ENCODE data around the gene ECHDC3.

The ECHDC3 gene, protein sequence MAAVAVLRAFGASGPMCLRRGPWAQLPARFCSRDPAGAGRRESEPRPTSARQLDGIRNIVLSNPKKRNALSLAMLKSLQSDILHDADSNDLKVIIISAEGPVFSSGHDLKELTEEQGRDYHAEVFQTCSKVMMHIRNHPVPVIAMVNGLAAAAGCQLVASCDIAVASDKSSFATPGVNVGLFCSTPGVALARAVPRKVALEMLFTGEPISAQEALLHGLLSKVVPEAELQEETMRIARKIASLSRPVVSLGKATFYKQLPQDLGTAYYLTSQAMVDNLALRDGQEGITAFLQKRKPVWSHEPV

GRCh38 chr10:11742009-11742778, at the start of gene ECHDC3:
Gene ECHDC3, plus strand, starts transcription at chr10:11742382. Its CDS starts 195 bp downstream, at chr10:11742577.
- Histone ChIP-seq H3K27ac (ENCODE audit: low read depth, low read length) (no peak within 1 kb of the TSS), H3K9ac (ENCODE audit: low read length) (no peak within 1 kb of the TSS)

DNA sequence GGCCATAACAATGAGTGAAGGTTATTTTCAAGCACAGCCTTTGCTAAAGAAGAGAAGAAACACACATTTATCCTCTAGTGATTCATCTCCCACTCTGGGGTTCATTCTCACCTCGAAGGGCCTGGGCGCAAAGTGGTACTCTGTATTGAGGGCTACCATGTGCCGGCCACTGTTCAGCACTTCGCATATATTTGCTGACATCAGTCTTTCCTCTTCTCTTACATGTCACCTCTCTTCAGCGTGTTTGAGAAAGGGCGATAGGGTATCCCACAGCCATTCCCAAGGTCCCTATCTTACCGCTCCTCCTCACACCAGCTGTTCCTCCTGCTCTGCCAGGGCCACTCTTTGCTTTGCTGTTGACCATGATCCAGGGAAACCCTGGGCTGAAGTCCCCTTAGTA, 48.8 kb upstream of the ECHDC3 start:
- Histone ChIP-seq H3K9ac (ENCODE audit: low read length) (no peak overlapping the region), H3K4me3 (ENCODE audit: low read depth in 1 of 2, low read length in 2 of 2) (no peak overlapping the region), H3K4me1 (ENCODE audit: insufficient read depth, low read length) (no peaks in the 10 kb centered on the region), H3K36me3 (ENCODE audit: insufficient read depth, low read length) (no peaks in the 10 kb centered on the region), H3K9me3 (ENCODE audit: low read length) (no peaks in the 10 kb centered on the region), H3K27me3 (ENCODE audit: control insufficient read depth in 1 of 2, insufficient read depth in 2 of 2, low read length in 2 of 2) (no peaks in the 10 kb centered on the region), H3K27ac (ENCODE audit: low read depth, low read length) (no peak overlapping the region)

More at GRCh38 chr10:11742009-11742778, at the start of gene ECHDC3:
- H3K9me3 ChIP-seq (ENCODE audit: low read length) = no peaks in the 10 kb centered on the region
- H3K4me1 ChIP-seq (ENCODE audit: insufficient read depth, low read length) = no peaks in the 10 kb centered on the region
- no peaks in the 10 kb centered on the region for H3K36me3 ChIP-seq (ENCODE audit: insufficient read depth, low read length)
- H3K27me3 ChIP-seq (ENCODE audit: control insufficient read depth in 1 of 2, insufficient read depth in 2 of 2, low read length in 2 of 2) = no peaks in the 10 kb centered on the region
- H3K4me3 ChIP-seq (ENCODE audit: low read depth in 1 of 2, low read length in 2 of 2) = peak within 1 kb of the TSS; percentile 56 to 74

- H3K9me3 ChIP-seq (ENCODE audit: low read length) = no peaks in the 10 kb centered on the region
- H3K4me3 ChIP-seq (ENCODE audit: low read depth in 1 of 2, low read length in 2 of 2) = no peak overlapping the region
- H3K36me3 ChIP-seq (ENCODE audit: insufficient read depth, low read length) = no peaks in the 10 kb centered on the region
- no peaks in the 10 kb centered on the region for H3K27me3 ChIP-seq (ENCODE audit: control insufficient read depth in 1 of 2, insufficient read depth in 2 of 2, low read length in 2 of 2)
- no peaks in the 10 kb centered on the region for H3K4me1 ChIP-seq (ENCODE audit: insufficient read depth, low read length)
- H3K9ac ChIP-seq (ENCODE audit: low read length) = no peak overlapping the region
- no peak overlapping the region for H3K27ac ChIP-seq (ENCODE audit: low read depth, low read length)
Measured at GRCh38 chr10:11695779-11696178, 46.4 kb upstream of the ECHDC3 start.

DNA sequence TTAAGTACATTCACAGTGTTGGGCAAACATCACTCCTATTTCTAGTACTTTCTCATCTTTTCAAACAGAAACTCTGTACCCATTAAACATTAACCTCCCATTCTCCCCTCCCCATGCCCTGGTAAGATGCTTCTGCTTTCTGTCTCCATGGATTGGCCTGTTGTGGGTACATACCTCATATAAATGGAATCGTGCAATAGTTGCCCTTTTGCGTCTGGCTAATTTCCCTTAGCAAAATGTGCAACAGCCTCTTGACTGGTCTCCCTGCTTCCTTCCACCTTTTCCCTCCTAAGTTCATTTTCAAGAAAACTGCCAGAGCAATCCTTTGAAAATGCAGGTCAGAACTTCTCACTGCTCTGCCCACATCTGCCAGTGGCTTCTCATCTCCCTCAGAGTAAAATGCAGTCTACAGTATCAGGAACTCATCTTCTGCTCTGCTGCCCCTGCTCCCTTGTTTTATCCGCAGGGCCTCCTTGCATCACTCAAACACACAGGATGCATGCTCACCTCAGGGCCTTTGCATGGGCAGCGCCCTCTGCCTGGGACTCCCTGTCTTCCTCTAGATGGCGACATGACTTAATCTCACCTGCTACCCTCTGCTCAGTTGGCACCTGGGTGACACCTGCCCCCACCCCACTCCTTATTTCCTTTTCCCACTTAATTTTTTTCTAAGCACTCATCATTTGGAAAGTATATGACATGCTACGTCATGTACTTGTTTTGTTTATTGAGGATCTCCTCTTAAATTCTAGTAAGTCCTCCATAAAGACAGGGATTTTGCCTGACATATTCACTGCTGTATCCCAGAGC, 44.3 kb upstream of the ECHDC3 start:
- Histone ChIP-seq H3K27me3 (ENCODE audit: control insufficient read depth in 1 of 2, insufficient read depth in 2 of 2, low read length in 2 of 2) (no peaks in the 10 kb centered on the region), H3K36me3 (ENCODE audit: insufficient read depth, low read length) (no peaks in the 10 kb centered on the region), H3K27ac (ENCODE audit: low read depth, low read length) (no peak overlapping the region), H3K9ac (ENCODE audit: low read length) (no peak overlapping the region), H3K9me3 (ENCODE audit: low read length) (no peaks in the 10 kb centered on the region), H3K4me3 (ENCODE audit: low read depth in 1 of 2, low read length in 2 of 2) (no peak overlapping the region), H3K4me1 (ENCODE audit: insufficient read depth, low read length) (no peaks in the 10 kb centered on the region)

- Histone ChIP-seq H3K4me1 (ENCODE audit: insufficient read depth, low read length) (no peaks in the 10 kb centered on the region), H3K4me3 (ENCODE audit: low read depth in 1 of 2, low read length in 2 of 2) (no peak overlapping the region), H3K9me3 (ENCODE audit: low read length) (no peaks in the 10 kb centered on the region), H3K9ac (ENCODE audit: low read length) (no peak overlapping the region), H3K36me3 (ENCODE audit: insufficient read depth, low read length) (no peaks in the 10 kb centered on the region), H3K27ac (ENCODE audit: low read depth, low read length) (no peak overlapping the region), H3K27me3 (ENCODE audit: control insufficient read depth in 1 of 2, insufficient read depth in 2 of 2, low read length in 2 of 2) (no peaks in the 10 kb centered on the region)
Measured at GRCh38 chr10:11698691-11699549, 43.3 kb upstream of the ECHDC3 start.

GRCh38 chr10:11699550-11700097, 42.6 kb upstream of the ECHDC3 start:
- Histone ChIP-seq H3K9ac (ENCODE audit: low read length) (no peak overlapping the region), H3K27me3 (ENCODE audit: control insufficient read depth in 1 of 2, insufficient read depth in 2 of 2, low read length in 2 of 2) (no peaks in the 10 kb centered on the region), H3K27ac (ENCODE audit: low read depth, low read length) (no peak overlapping the region), H3K9me3 (ENCODE audit: low read length) (no peaks in the 10 kb centered on the region), H3K36me3 (ENCODE audit: insufficient read depth, low read length) (no peaks in the 10 kb centered on the region), H3K4me1 (ENCODE audit: insufficient read depth, low read length) (no peaks in the 10 kb centered on the region), H3K4me3 (ENCODE audit: low read depth in 1 of 2, low read length in 2 of 2) (no peak overlapping the region)

- no peaks in the 10 kb centered on the region for H3K4me1 ChIP-seq (ENCODE audit: insufficient read depth, low read length)
- H3K27me3 ChIP-seq (ENCODE audit: control insufficient read depth in 1 of 2, insufficient read depth in 2 of 2, low read length in 2 of 2) = no peaks in the 10 kb centered on the region
- no peak overlapping the region for H3K27ac ChIP-seq (ENCODE audit: low read depth, low read length)
- no peak overlapping the region for H3K4me3 ChIP-seq (ENCODE audit: low read depth in 1 of 2, low read length in 2 of 2)
- no peak overlapping the region for H3K9ac ChIP-seq (ENCODE audit: low read length)
- no peaks in the 10 kb centered on the region for H3K9me3 ChIP-seq (ENCODE audit: low read length)
- H3K36me3 ChIP-seq (ENCODE audit: insufficient read depth, low read length) = no peaks in the 10 kb centered on the region
Measured at GRCh38 chr10:11700539-11700938, 41.6 kb upstream of the ECHDC3 start.

DNA sequence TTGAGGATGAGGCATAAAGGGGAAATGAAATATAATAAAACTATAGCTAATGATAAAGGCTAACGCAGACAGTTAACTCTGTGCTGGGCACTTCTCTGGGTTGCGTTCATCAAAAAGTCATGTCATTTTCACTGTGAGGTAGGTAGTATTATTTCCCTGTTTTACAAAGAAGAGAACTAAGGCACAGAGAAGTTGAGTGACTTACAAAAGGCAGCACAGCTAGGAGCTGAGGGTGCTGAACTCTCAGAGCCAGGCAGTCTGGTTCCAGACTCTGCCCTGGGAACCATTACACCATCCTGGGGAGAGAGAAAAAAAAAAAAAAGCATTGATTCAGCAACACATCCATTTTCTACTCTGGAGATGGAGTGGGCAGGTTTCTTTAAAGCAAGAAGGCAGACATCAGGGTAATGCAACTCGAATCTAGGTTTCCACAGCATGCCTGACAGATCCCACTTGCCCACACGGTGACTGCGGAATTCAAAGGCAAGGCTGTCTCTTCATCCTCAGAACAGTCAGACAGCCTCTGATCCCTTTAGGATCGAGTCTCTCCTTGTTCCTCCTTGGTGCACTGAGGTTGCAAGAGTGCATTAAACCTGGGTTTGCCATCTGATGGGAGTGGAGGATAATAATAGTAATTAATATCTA, 40.6 kb upstream of the ECHDC3 start:
- H3K9me3 ChIP-seq (ENCODE audit: low read length) = no peaks in the 10 kb centered on the region
- H3K4me1 ChIP-seq (ENCODE audit: insufficient read depth, low read length) = no peaks in the 10 kb centered on the region
- H3K9ac ChIP-seq (ENCODE audit: low read length) = no peak overlapping the region
- H3K4me3 ChIP-seq (ENCODE audit: low read depth in 1 of 2, low read length in 2 of 2) = no peak overlapping the region
- no peak overlapping the region for H3K27ac ChIP-seq (ENCODE audit: low read depth, low read length)
- no peaks in the 10 kb centered on the region for H3K36me3 ChIP-seq (ENCODE audit: insufficient read depth, low read length)
- no peaks in the 10 kb centered on the region for H3K27me3 ChIP-seq (ENCODE audit: control insufficient read depth in 1 of 2, insufficient read depth in 2 of 2, low read length in 2 of 2)

DNA sequence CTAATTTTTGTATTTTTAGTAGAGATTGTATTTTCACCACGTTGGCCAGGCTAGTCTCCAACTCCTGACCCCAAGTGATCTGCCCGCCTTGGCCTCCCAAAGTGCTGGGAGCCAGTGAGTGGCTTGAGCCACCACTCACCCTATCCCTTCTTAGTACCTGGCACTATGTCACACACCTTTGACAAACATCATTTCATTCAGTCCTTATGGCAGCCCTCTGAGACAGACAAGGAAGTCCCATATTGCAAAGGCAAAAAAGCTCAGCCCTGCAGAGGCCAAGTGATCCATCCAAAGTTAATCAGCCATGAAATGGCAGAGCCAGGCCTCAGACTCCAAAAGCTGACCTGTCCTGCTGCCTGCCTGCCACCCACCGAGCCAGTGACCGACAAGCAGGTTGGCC, 39.9 kb upstream of the ECHDC3 start:
- Histone ChIP-seq H3K36me3 (ENCODE audit: insufficient read depth, low read length) (no peaks in the 10 kb centered on the region), H3K27me3 (ENCODE audit: control insufficient read depth in 1 of 2, insufficient read depth in 2 of 2, low read length in 2 of 2) (no peaks in the 10 kb centered on the region), H3K4me3 (ENCODE audit: low read depth in 1 of 2, low read length in 2 of 2) (no peak overlapping the region), H3K9me3 (ENCODE audit: low read length) (no peaks in the 10 kb centered on the region), H3K27ac (ENCODE audit: low read depth, low read length) (no peak overlapping the region), H3K4me1 (ENCODE audit: insufficient read depth, low read length) (no peaks in the 10 kb centered on the region), H3K9ac (ENCODE audit: low read length) (no peak overlapping the region)

DNA sequence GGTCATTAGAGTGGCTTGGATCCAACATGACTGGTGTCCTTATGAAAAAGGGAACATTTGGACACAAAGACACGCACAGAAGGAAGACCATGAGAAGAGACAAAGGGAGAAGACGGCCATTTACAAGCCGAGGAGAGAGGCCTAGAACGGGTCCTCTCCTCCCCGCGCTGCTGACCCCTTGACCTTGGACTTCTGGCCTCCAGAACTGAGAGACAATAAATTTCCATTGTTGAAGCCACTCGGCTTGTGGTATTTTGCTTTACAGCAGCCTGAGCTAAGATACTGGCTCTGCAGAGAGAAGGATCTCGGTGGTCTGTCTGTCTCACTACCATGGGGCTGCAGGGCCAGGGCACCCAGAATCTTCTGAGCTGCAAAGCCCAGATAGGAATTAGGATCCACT, 38.1 kb upstream of the ECHDC3 start:
- H3K9ac ChIP-seq (ENCODE audit: low read length) = no peak overlapping the region
- no peak overlapping the region for H3K4me3 ChIP-seq (ENCODE audit: low read depth in 1 of 2, low read length in 2 of 2)
- H3K27me3 ChIP-seq (ENCODE audit: control insufficient read depth in 1 of 2, insufficient read depth in 2 of 2, low read length in 2 of 2) = no peaks in the 10 kb centered on the region
- no peak overlapping the region for H3K27ac ChIP-seq (ENCODE audit: low read depth, low read length)
- H3K36me3 ChIP-seq (ENCODE audit: insufficient read depth, low read length) = no peaks in the 10 kb centered on the region
- H3K9me3 ChIP-seq (ENCODE audit: low read length) = no peaks in the 10 kb centered on the region
- no peaks in the 10 kb centered on the region for H3K4me1 ChIP-seq (ENCODE audit: insufficient read depth, low read length)

Data from muscle layer of colon (tissue), 2 donors.